ENCODE measurements around the gene DDX24. TPM values are rescaled to one million over a fixed set of nuclear protein-coding genes. Genes with fewer than 3 reads are reported as not detected.

The DDX24 gene
- polyA plus RNA-seq, 2 of the 4 experiments (the other 2 are of a cell fraction), result 121 to 161 TPM

GRCh38 chr14:94112513-94113063 is 31.6 kb upstream of the DDX24 start:
- Histone ChIP-seq H3K27ac (no peak overlapping the region), H3K4me3 (no peak overlapping the region), H3K9me3 (no peaks in the 10 kb centered on the region), H3K4me1 (no peaks in the 10 kb centered on the region), H3K4me2 (no peak overlapping the region)
- DNase-seq (ENCODE audit: low read depth in 1 of 2, low spot score in 1 of 2) (no peak), ATAC-seq (no peak), FAIRE-seq (no peak)
- 73% methylated on average over 5 of the region's 6 CpGs for WGBS (ENCODE audit: missing lambda C conversion rate)
- ChIA-PET CTCF (interaction anchor here (1.1 to 1.9 kb wide), 2 partner anchors 24 to 173 kb away, joined by 3 to 5 read pairs; no protein-coding TSS in a partner anchor), POLR2A (no interaction called here)
- TF ChIP-seq TP53 (CRISPR knock-in tag; IDR thresholded peaks at IDR 0.05) (no peak), RARB (CRISPR knock-in tag; IDR thresholded peaks at IDR 0.05) (no peak), ZNF302 (CRISPR knock-in tag; IDR thresholded peaks at IDR 0.05) (no peak), SMC3 (IDR thresholded peaks at IDR 0.05) (no peak), CHD2 (IDR thresholded peaks at IDR 0.05; ENCODE audit: low read length, partially characterized antibody) (no peak)

GRCh38 chr14:94111276-94112095 is 30.5 kb upstream of the DDX24 start:
- Histone ChIP-seq H3K27ac (no peak overlapping the region), H3K4me2 (no peak overlapping the region), H3K4me1 (no peaks in the 10 kb centered on the region), H3K9me3 (no peaks in the 10 kb centered on the region), H3K4me3 (no peak overlapping the region)
- TF ChIP-seq BHLHE40 (IDR thresholded peaks at IDR 0.05; ENCODE audit: low read depth, low read length) (no peak), CBX8 (IDR thresholded peaks at IDR 0.05) (no peak), PHF8 (IDR thresholded peaks at IDR 0.05; ENCODE audit: borderline replicate concordance, low read depth) (no peak), NPAS2 (CRISPR knock-in tag; IDR thresholded peaks at IDR 0.05; ENCODE audit: borderline replicate concordance) (no peak), RFX5 (IDR thresholded peaks at IDR 0.05) (no peak), USF2 (IDR thresholded peaks at IDR 0.05) (no peak), PBX3 (IDR thresholded peaks at IDR 0.05) (no peak), JUNB (IDR thresholded peaks at IDR 0.05) (no peak), POLR2A (IDR thresholded peaks at IDR 0.05; ENCODE audit: low read length) (no peak), MAFK (IDR thresholded peaks at IDR 0.05; ENCODE audit: partially characterized antibody) (no peak), MAZ (IDR thresholded peaks at IDR 0.05; ENCODE audit: borderline replicate concordance, low read depth, low read length) (no peak), ZC3H11A (IDR thresholded peaks at IDR 0.05) (no peak), KDM5A (IDR thresholded peaks at IDR 0.05) (no peak), POLR2AphosphoS2 (conservative IDR thresholded peaks at IDR 0.05; ENCODE audit: low read length) (no peak), HOXA7 (CRISPR knock-in tag; IDR thresholded peaks at IDR 0.05) (no peak)
- ATAC-seq (no peak), DNase-seq (ENCODE audit: low read depth in 1 of 2, low spot score in 1 of 2) (no peak), FAIRE-seq (no peak)
- POLR2A ChIA-PET, result no interaction called here
- WGBS (ENCODE audit: missing lambda C conversion rate), result 85% methylated on average over 16 of the region's 20 CpGs
- CTCF ChIA-PET, result interaction anchor here (1.1 to 1.9 kb wide), 3 partner anchors 25 to 172 kb away, joined by 3 to 5 read pairs (median 3); no protein-coding TSS in a partner anchor

GRCh38 chr14:94110552-94111181 is 29.7 kb upstream of the DDX24 start, which contains the start of gene IFI27:
TSS of gene IFI27 (plus strand) at chr14:94110736.
- CTCF ChIA-PET, result interaction anchor here (1.0 to 1.9 kb wide), 3 partner anchors 20 to 171 kb away, joined by 3 to 5 read pairs (median 5); no protein-coding TSS in a partner anchor
- no peak within 1 kb of the TSS for H3K27ac ChIP-seq
- 74% methylated on average over 14 of the region's 14 CpGs for WGBS (ENCODE audit: missing lambda C conversion rate)
- DNase-seq (ENCODE audit: low read depth in 1 of 2, low spot score in 1 of 2) (no peak), ATAC-seq (0 out of 6 replicates have a peak, but pooled peaks of 1 of the 2 experiments have one; percentile 21), FAIRE-seq (no peak)
- no peak within 1 kb of the TSS for H3K4me2 ChIP-seq
- TF ChIP-seq ZNF302 (CRISPR knock-in tag; IDR thresholded peaks at IDR 0.05) (no peak), EHF (CRISPR knock-in tag; IDR thresholded peaks at IDR 0.05) (no peak), JUN (IDR thresholded peaks at IDR 0.05) (no peak), CEBPB (IDR thresholded peaks at IDR 0.05) (no peak), REST (IDR thresholded peaks at IDR 0.05) (no peak), MAX (IDR thresholded peaks at IDR 0.05) (no peak)
- no peaks in the 10 kb centered on the region for H3K4me1 ChIP-seq
- H3K4me3 ChIP-seq, result no peak within 1 kb of the TSS
- POLR2A ChIA-PET, result no interaction called here
- no peaks in the 10 kb centered on the region for H3K9me3 ChIP-seq

Data from A549 (cell line).